ENCODE data around the gene YPEL1.
"Not testable (repeated sequence)": the region's sequence is repeated elsewhere in the genome, so short reads cannot be mapped to it uniquely, and the experiment has no call there.

Gene YPEL1

DNA sequence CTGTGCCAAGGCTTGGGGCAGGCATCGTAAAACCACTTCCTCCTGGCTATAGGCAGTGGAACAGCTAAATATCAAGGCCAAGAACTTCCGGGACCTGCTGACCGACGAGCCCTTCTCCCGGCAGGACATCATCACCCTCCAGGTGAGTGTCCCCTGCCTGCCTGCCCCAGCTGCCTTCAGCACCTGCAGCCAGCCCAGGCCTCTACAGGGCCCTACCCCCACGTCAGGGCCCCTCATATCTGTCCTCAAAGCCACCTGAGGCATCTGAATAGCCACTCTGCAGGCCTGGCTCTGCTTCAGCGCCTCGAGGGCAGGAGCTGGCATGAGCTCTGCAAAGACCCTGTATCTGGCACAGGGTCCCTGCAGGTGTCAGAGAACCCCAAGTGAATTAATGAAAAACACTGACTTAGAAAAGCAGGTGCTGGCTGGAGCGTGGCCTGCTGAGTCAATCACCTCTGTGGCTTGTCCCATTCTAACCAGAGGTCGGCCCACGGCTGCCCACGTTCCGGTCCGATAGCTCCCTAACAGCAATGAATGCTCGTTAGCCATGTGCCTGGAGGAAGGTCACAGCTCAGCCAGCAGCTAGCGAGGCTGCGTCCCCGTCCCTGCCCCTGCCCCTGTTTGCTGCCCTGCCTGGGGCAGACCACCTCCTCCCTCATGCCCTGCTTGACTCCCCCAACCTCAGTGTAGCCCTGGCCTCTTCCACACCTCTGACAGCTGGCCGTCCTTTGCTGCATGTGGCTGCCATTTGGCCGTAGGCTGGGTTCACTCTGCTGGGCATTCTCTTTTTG is 53.0 kb downstream of the YPEL1 start:
- Histone ChIP-seq H3K9me3 (ENCODE audit: low read depth, low read length) (no peaks in the 10 kb centered on the region), H3K4me3 (no peak overlapping the region), H3K27ac (no peak overlapping the region), H3K9ac (ENCODE audit: insufficient read length) (no peak overlapping the region), H3K36me3 (ENCODE audit: insufficient read depth, low read length) (peaks cover 6% of the 10 kb centered on the region; the same call in 1 of the 2 replicates)
- no peak for DNase-seq (ENCODE audit: low read depth, low spot score)
- TF ChIP-seq EZH2 (IDR thresholded peaks at IDR 0.05) (no peak), POLR2AphosphoS5 (IDR thresholded peaks at IDR 0.05; ENCODE audit: borderline replicate concordance, low read depth, low read length) (no peak), FOXP2 (optimal IDR thresholded peaks at IDR 0.05; ENCODE audit: control extremely low read depth, extremely low read length, insufficient read depth) (no peak)

GRCh38 chr22:21681566-21682370 is 53.8 kb downstream of the YPEL1 start:
- H3K36me3 ChIP-seq (ENCODE audit: insufficient read depth, low read length) = peaks cover 3% of the 10 kb centered on the region; the same call in 1 of the 2 replicates
- no peaks in the 10 kb centered on the region for H3K9me3 ChIP-seq (ENCODE audit: low read depth, low read length)
- H3K9ac ChIP-seq (ENCODE audit: insufficient read length) = no peak overlapping the region
- no peak overlapping the region for H3K4me3 ChIP-seq
- no peak overlapping the region for H3K27ac ChIP-seq
- no peak for TF ChIP-seq FOXP2 (optimal IDR thresholded peaks at IDR 0.05; ENCODE audit: control extremely low read depth, extremely low read length, insufficient read depth)
- TF ChIP-seq EZH2 (IDR thresholded peaks at IDR 0.05) = no peak
- TF ChIP-seq POLR2AphosphoS5 (IDR thresholded peaks at IDR 0.05; ENCODE audit: borderline replicate concordance, low read depth, low read length) = no peak
- no peak for DNase-seq (ENCODE audit: low read depth, low spot score)

GRCh38 chr22:21680830-21681565 is 54.6 kb downstream of the YPEL1 start:
- no peaks in the 10 kb centered on the region for H3K9me3 ChIP-seq (ENCODE audit: low read depth, low read length)
- H3K9ac ChIP-seq (ENCODE audit: insufficient read length) = no peak overlapping the region
- H3K36me3 ChIP-seq (ENCODE audit: insufficient read depth, low read length) = no peaks in the 10 kb centered on the region; the same call in 1 of the 2 replicates
- no peak for TF ChIP-seq EZH2 (IDR thresholded peaks at IDR 0.05)
- TF ChIP-seq FOXP2 (optimal IDR thresholded peaks at IDR 0.05; ENCODE audit: control extremely low read depth, extremely low read length, insufficient read depth) = no peak
- TF ChIP-seq POLR2AphosphoS5 (IDR thresholded peaks at IDR 0.05; ENCODE audit: borderline replicate concordance, low read depth, low read length) = no peak
- no peak overlapping the region for H3K27ac ChIP-seq
- H3K4me3 ChIP-seq = no peak overlapping the region
- no peak for DNase-seq (ENCODE audit: low read depth, low spot score)

GRCh38 chr22:21679383-21679782 is 56.2 kb downstream of the YPEL1 start:
- no peak for TF ChIP-seq FOXP2 (optimal IDR thresholded peaks at IDR 0.05; ENCODE audit: control extremely low read depth, extremely low read length, insufficient read depth)
- TF ChIP-seq POLR2AphosphoS5 (IDR thresholded peaks at IDR 0.05; ENCODE audit: borderline replicate concordance, low read depth, low read length) = no peak
- TF ChIP-seq EZH2 (IDR thresholded peaks at IDR 0.05) = no peak
- H3K36me3 ChIP-seq (ENCODE audit: insufficient read depth, low read length) = peaks cover 5% of the 10 kb centered on the region; the same call in 1 of the 2 replicates

DNA sequence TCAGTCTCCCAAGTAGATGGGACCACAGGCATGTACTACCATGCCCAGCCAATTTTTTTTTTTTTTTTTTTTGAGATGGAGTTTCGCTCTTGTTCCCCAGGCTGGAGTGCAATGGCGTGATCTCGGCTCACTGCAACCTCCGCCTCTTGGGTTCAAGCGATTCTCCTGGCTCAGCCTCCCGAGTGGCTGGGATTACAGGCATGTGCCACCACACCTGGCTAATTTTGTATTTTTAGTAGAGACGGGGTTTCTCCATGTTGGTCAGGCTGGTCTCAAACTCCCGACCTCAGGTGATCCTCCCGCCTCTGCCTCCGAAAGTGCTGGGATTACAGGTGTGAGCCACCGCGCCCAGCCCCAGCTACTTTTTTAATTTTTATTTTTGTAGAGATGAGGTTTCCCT is 56.8 kb downstream of the YPEL1 start:
- H3K9me3 ChIP-seq (ENCODE audit: low read depth, low read length); DNase-seq (ENCODE audit: low read depth, low spot score); H3K27ac ChIP-seq; H3K9ac ChIP-seq (ENCODE audit: insufficient read length); H3K4me3 ChIP-seq; H3K36me3 ChIP-seq (ENCODE audit: insufficient read depth, low read length): not testable (repeated sequence)

More at GRCh38 chr22:21679383-21679782, 56.2 kb downstream of the YPEL1 start:
- Histone ChIP-seq H3K4me3 (no peak overlapping the region), H3K27ac (no peak overlapping the region), H3K9me3 (ENCODE audit: low read depth, low read length) (no peaks in the 10 kb centered on the region), H3K9ac (ENCODE audit: insufficient read length) (no peak overlapping the region)
- no peak for DNase-seq (ENCODE audit: low read depth, low spot score)

DNA sequence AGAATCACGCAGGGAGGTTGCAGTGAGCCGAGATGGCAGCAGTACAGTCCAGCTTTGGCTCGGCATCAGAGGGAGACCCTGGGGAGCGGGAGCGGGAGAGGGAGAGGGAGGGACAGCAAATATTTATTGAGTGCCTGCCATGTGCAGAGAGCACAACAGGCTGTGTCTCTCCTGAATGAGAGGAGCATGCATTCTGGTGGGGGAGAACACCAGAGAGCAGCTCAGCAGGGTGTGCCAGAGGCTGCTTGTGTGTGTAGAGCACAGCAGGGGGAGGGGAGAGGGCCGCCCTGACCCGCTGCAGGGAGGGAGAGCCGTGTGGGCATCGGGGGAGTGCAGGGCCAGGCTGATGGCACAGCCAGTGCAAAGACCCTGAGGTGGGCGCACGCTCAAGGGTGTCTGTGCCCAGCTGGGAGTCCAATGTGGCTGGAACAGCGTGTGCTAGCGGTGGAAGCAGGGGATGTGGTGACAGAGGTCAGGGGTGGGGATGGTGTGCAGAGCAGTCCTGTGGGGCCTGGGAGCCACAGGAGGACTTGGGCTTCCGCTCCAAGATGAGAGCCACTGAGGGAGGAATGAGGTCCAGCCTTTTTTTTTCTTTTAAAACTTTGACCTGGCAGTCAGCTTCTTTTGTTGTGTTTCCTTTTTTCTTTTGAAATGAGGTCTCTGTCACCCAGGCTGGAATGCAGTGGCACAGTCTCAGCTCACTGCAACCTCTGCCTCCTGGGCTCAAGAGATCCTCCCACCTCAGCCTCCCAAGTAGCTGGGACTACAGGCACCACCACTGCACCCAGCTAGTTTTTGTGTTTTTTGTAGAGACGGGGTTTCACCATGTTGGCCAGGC is 57.8 kb downstream of the YPEL1 start:
- Histone ChIP-seq H3K4me3 (no peak overlapping the region), H3K36me3 (ENCODE audit: insufficient read depth, low read length) (peaks cover 6% of the 10 kb centered on the region; the same call in 1 of the 2 replicates), H3K9me3 (ENCODE audit: low read depth, low read length) (no peaks in the 10 kb centered on the region), H3K27ac (no peak overlapping the region), H3K9ac (ENCODE audit: insufficient read length) (no peak overlapping the region)
- no peak for DNase-seq (ENCODE audit: low read depth, low spot score)
- TF ChIP-seq POLR2AphosphoS5 (IDR thresholded peaks at IDR 0.05; ENCODE audit: borderline replicate concordance, low read depth, low read length) = no peak
- TF ChIP-seq FOXP2 (optimal IDR thresholded peaks at IDR 0.05; ENCODE audit: control extremely low read depth, extremely low read length, insufficient read depth) = no peak
- TF ChIP-seq EZH2 (IDR thresholded peaks at IDR 0.05) = no peak

GRCh38 chr22:21674638-21675245 is 60.9 kb downstream of the YPEL1 start:
- Histone ChIP-seq H3K4me3 (no peak overlapping the region), H3K9ac (ENCODE audit: insufficient read length) (no peak overlapping the region), H3K36me3 (ENCODE audit: insufficient read depth, low read length) (peaks cover 31% of the 10 kb centered on the region; the same call in 1 of the 2 replicates), H3K27ac (no peak overlapping the region), H3K9me3 (ENCODE audit: low read depth, low read length) (no peaks in the 10 kb centered on the region)
- TF ChIP-seq EZH2 (IDR thresholded peaks at IDR 0.05) (no peak), FOXP2 (optimal IDR thresholded peaks at IDR 0.05; ENCODE audit: control extremely low read depth, extremely low read length, insufficient read depth) (no peak), POLR2AphosphoS5 (IDR thresholded peaks at IDR 0.05; ENCODE audit: borderline replicate concordance, low read depth, low read length) (no peak)
- no peak for DNase-seq (ENCODE audit: low read depth, low spot score)
